ENCODE data around the gene BICRAL. TPM values are rescaled to one million over a fixed set of nuclear protein-coding genes. Genes with fewer than 3 reads are reported as not detected.

Gene BICRAL
- total and polyA plus RNA-seq, 9 of the 15 experiments (the other 6 are each of a cell fraction or from before 2014, with no cell fraction given) = 1.2 to 11.9 (median 5.6) TPM

GRCh38 chr6:42879372-42880239 lies 97.8 kb downstream of the BICRAL start, which contains the start of gene RPL7L1 (continued):
- TF ChIP-seq CHD7 (IDR thresholded peaks at IDR 0.05; ENCODE audit: low read depth, low read length) (no peak), CC2D1A (IDR thresholded peaks at IDR 0.05) (peak; percentile 65; the same call in 1 of the 2 replicates), CHD2 (IDR thresholded peaks at IDR 0.05; ENCODE audit: low read depth, low read length) (no peak), CBX2 (IDR thresholded peaks at IDR 0.05; ENCODE audit: insufficient read depth, low read length, poor library complexity, severe bottlenecking) (no peak), TCFL5 (CRISPR knock-in tag; conservative IDR thresholded peaks at IDR 0.05) (no peak), TRIM28 (IDR thresholded peaks at IDR 0.05) (peak; percentile 44), ZNF764 (CRISPR knock-in tag; IDR thresholded peaks at IDR 0.05; ENCODE audit: low read depth) (no peak), ZNF717 (CRISPR knock-in tag; IDR thresholded peaks at IDR 0.05) (no peak), MTA1 (IDR thresholded peaks at IDR 0.05; ENCODE audit: borderline replicate concordance) (peak; percentile 97), E2F6 (IDR thresholded peaks at IDR 0.05; ENCODE audit: borderline replicate concordance in 1 of 2, extremely low read depth in 1 of 2, insufficient read depth in 1 of 2, insufficient read length in 1 of 2, low read depth in 1 of 2, low read length in 1 of 2, poor library complexity in 1 of 2, severe bottlenecking in 1 of 2) (peak; percentile 26 to 61), PHB2 (IDR thresholded peaks at IDR 0.05; ENCODE audit: low read depth) (0 out of 2 replicates have a peak, but pooled peaks have one; percentile 9), ZBTB2 (IDR thresholded peaks at IDR 0.05) (peak; percentile 82), FOXK1 (CRISPR knock-in tag; IDR thresholded peaks at IDR 0.05; ENCODE audit: borderline replicate concordance) (peak; percentile 96)

All from K562 (cell line).